HEK293T (cell line): ENCODE data around the gene EIF4G3.

ENCODE experiments used
- CTCF ChIA-PET: fragments of 350-600 bp; formaldehyde crosslinking; extraction: SDS; loops from one replicate; lab custom pipeline; 2021; ENCODE audit warnings: antibody characterized with exemption, inconsistent platforms; lab: Yijun Ruan, JAX
- POLR2A ChIA-PET: fragments of 350-600 bp; formaldehyde crosslinking; extraction: SDS; loops from one replicate; lab custom pipeline; 2020; ENCODE audit warnings: antibody characterized with exemption, inconsistent platforms; lab: Yijun Ruan, JAX
- DNase-seq: peaks from one replicate; pipeline ENCODE4 v3.0.0; 2012; ENCODE audit warnings: mixed read lengths; ENCODE audit errors: extremely low spot score
- ARNT ChIP-seq: fragments of 450-650 bp; IDR thresholded peaks from 2 replicates; pipeline ENCODE4 v1.6.1; 2017; ENCODE audit warnings: mild to moderate bottlenecking
- BHLHE40 ChIP-seq: fragments of 450-650 bp; IDR thresholded peaks from 2 replicates; pipeline ENCODE4 v1.6.1; 2016; ENCODE audit warnings: mild to moderate bottlenecking, moderate library complexity, borderline replicate concordance
- CTBP1 ChIP-seq: fragments of 450-650 bp; IDR thresholded peaks from 2 replicates; pipeline ENCODE4 v1.6.1; 2016; ENCODE audit warnings: borderline replicate concordance
- ELF4 ChIP-seq: fragments of 450-650 bp; IDR thresholded peaks from 2 replicates; pipeline ENCODE4 v1.6.1; 2017; ENCODE audit warnings: antibody characterized with exemption
- FOXA1 ChIP-seq: fragments of 450-650 bp; IDR thresholded peaks from 2 replicates; pipeline ENCODE4 v1.6.1; 2016; ENCODE audit warnings: mild to moderate bottlenecking
- FOXK2 ChIP-seq: fragments of 450-650 bp; IDR thresholded peaks from 2 replicates; pipeline ENCODE4 v1.6.1; 2016; ENCODE audit warnings: mild to moderate bottlenecking
- FOXM1 ChIP-seq: fragments of 450-650 bp; IDR thresholded peaks from 2 replicates; pipeline ENCODE4 v1.6.1; 2017; ENCODE audit warnings: mild to moderate bottlenecking, borderline replicate concordance
- HDGF ChIP-seq: fragments of 450-650 bp; IDR thresholded peaks from 2 replicates; pipeline ENCODE4 v1.6.1; 2017; ENCODE audit warnings: antibody characterized with exemption, borderline replicate concordance
- L3MBTL2 ChIP-seq: fragments of 450-650 bp; conservative IDR thresholded peaks from 2 replicates; pipeline ENCODE4 v1.6.1; 2016; ENCODE audit warnings: mild to moderate bottlenecking
- LEF1 ChIP-seq: fragments of 450-650 bp; IDR thresholded peaks from 2 replicates; pipeline ENCODE4 v1.6.1; 2017; ENCODE audit warnings: mild to moderate bottlenecking, borderline replicate concordance
- NFRKB ChIP-seq: fragments of 450-650 bp; IDR thresholded peaks from 2 replicates; pipeline ENCODE4 v1.6.1; 2016; ENCODE audit warnings: mild to moderate bottlenecking, moderate library complexity
- SP1 ChIP-seq: fragments of 450-650 bp; IDR thresholded peaks from 2 replicates; pipeline ENCODE4 v1.6.1; 2017
- SUZ12 ChIP-seq: fragments of 450-650 bp; IDR thresholded peaks from 2 replicates; pipeline ENCODE4 v1.6.1; 2016; ENCODE audit warnings: mild to moderate bottlenecking
- TARDBP ChIP-seq: fragments of 450-650 bp; IDR thresholded peaks from 2 replicates; pipeline ENCODE4 v1.6.1; 2016
- ZNF384 ChIP-seq: fragments of 450-650 bp; IDR thresholded peaks from 2 replicates; pipeline ENCODE4 v1.6.1; 2016
- TF ChIP-seq, protein P1 (sequence below): fragments of 450-650 bp; IDR thresholded peaks from 2 replicates; pipeline ENCODE4 v1.6.1; 2016

The EIF4G3 gene

DNA sequence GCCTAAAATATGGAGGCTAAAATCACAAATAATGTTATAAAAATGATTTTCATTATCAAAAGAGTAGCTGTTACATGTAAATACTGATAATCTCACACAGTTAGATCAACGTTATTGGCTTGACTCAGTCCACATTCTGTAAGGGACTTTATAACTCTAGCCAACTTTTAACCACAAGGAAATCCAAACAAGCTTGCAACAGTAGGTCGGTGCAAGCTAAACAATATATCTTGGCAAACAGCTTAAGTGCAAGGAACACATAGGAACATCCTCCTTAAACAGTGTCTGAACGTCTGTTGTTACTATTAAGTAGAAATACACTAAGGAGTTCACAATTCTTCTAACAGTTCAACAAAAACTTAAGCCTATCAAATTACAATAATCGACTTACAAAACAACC lies 126.7 kb downstream of the EIF4G3 start:
- ChIA-PET CTCF (no interaction called here), POLR2A (no interaction called here)
- TF ChIP-seq FOXM1, result no peak
- TF ChIP-seq, protein P1, sequence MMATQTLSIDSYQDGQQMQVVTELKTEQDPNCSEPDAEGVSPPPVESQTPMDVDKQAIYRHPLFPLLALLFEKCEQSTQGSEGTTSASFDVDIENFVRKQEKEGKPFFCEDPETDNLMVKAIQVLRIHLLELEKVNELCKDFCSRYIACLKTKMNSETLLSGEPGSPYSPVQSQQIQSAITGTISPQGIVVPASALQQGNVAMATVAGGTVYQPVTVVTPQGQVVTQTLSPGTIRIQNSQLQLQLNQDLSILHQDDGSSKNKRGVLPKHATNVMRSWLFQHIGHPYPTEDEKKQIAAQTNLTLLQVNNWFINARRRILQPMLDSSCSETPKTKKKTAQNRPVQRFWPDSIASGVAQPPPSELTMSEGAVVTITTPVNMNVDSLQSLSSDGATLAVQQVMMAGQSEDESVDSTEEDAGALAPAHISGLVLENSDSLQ, result no peak
- TF ChIP-seq BHLHE40, result no peak
- DNase-seq, result no peak

DNA sequence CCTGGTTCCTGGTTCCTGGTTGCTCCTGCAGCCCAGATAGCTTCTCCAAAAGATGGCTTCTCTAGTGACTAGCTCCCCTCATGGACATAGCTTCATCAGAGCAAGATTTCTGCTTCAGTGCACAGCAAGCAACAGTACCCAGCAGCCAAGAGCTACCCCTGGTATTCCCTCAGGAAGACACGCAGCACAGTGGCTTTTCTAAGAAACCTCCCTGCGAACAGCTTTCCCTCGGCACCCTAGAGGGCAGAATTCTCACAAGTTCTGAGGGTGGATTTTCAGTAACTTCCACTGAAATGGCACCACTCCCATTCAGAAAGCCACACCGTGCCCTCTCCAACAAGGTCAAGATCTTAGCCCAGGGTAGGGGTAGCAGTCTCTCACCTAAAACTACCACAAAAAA lies 128.2 kb downstream of the EIF4G3 start:
- DNase-seq, result no peak
- no peak for TF ChIP-seq CTBP1
- TF ChIP-seq NFRKB, result no peak
- ChIA-PET POLR2A (no interaction called here), CTCF (interaction anchor here (1.2 kb wide), 1 partner anchor 144 kb away, joined by 3 read pairs; no protein-coding TSS in a partner anchor)

DNA sequence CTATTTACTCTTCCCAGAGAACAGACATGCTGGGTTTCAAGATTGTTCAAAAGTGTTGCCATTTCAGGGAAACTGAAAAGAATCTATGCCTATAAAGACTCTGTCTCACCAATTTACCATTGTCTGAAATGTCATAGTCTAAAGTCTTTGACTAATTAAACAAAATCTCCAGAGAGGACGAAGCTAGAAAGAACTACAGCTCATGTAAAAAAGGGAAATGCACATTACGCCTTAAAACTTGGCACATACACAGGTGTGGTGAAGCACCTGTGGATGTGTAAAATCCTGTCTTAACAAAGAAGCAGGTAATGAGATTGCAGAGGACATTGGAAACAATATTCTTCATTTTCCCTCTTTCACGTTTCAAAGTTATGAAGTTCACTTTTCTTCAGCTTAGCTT lies 130.6 kb downstream of the EIF4G3 start:
- TF ChIP-seq L3MBTL2, result no peak
- no peak for TF ChIP-seq BHLHE40
- TF ChIP-seq LEF1, result no peak
- TF ChIP-seq ZNF384, result no peak
- no peak for TF ChIP-seq CTBP1
- no peak for TF ChIP-seq HDGF
- no peak for TF ChIP-seq ELF4
- TF ChIP-seq, protein P1, result no peak
- POLR2A ChIA-PET, result no interaction called here
- DNase-seq, result no peak
- CTCF ChIA-PET, result no interaction called here

DNA sequence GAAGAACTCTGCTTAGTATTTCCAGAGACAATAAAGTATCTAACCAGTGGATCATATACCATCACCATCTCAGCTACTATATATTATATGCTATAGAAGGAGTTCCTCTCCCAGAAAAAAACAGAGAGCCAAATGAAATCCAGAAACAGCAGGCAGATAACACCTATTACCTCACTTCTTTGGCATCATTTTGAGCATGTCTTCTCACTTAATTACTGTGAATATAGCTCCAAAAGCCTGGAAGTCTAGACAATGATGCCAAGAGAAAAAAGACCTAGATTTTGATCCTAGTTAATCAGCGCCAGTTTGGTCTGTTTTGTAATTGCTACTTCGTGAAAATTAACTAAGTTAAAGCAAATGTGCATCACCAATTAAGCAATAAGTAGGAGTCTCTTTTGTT lies 131.3 kb downstream of the EIF4G3 start:
- no peak for DNase-seq
- TF ChIP-seq L3MBTL2 (no peak), HDGF (no peak), SP1 (no peak), FOXM1 (no peak), SUZ12 (no peak), ARNT (no peak)
- POLR2A ChIA-PET, result no interaction called here
- CTCF ChIA-PET, result no interaction called here

DNA sequence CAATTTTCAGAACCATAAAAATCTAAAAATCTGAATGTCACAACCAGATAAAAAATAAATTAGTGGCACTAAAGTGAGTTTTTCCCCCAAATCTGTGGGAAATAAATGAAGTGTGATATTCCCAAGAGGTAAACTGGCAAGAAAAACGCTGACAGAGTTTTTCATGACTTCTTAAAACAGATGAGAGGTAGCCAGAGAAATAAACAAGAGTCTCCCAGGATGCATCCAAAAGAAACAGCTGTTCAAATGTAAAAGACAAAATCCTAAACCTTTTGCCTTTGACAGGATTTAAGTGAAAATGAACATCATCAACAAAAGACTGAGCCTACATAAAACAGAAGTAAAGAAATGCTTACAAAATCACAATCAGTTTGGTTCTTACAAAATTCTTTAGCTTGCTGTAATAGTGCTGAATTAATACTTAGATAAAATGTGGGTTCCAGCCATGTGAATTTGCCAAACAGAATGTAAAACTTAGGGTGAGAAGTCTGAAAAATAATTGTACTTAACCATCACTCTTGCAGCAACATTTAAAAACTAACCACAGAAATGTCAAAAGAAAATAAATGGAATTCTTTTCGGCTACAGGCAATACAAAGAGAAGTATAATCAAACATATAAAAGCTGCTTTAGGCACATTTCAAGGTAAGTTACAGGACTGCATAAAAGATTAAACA lies 133.6 kb downstream of the EIF4G3 start:
- ChIA-PET CTCF (interaction anchor here (0.7 kb wide), 1 partner anchor 17 kb away, joined by 10 read pairs; no protein-coding TSS in a partner anchor), POLR2A (no interaction called here)
- TF ChIP-seq, protein P1, result no peak
- TF ChIP-seq BHLHE40 (no peak), L3MBTL2 (no peak), NFRKB (no peak), ARNT (no peak), FOXA1 (no peak), ELF4 (no peak), LEF1 (no peak), FOXM1 (no peak), FOXK2 (no peak), HDGF (no peak), ZNF384 (no peak), SUZ12 (no peak)

DNA sequence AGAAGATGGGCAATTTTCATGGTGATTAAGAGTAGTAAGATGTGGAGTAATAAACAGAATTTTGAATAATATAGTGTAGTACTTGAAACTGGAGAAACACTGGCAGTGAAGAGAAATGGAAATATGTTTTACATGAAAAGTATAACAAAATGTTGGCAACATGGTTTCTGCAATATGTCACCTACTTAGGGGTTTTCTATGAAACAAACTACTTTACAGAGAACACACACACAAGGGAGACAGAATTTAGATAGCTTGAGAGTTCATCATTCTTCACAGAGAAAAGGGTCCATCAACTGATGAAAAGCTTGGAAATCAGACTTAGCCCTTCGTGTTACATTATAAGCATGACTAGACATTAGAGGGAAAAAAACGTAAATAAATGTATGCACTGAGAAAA lies 135.2 kb downstream of the EIF4G3 start:
- TF ChIP-seq L3MBTL2 (no peak), SP1 (no peak), FOXA1 (no peak), ARNT (no peak), NFRKB (no peak), HDGF (no peak), FOXM1 (no peak), ELF4 (no peak), LEF1 (no peak), FOXK2 (no peak), SUZ12 (no peak), TARDBP (no peak)
- ChIA-PET CTCF (no interaction called here), POLR2A (no interaction called here)
- no peak for DNase-seq

More for the DNA sequence above, 133.6 kb downstream of the EIF4G3 start:
- DNase-seq, result no peak

DNA sequence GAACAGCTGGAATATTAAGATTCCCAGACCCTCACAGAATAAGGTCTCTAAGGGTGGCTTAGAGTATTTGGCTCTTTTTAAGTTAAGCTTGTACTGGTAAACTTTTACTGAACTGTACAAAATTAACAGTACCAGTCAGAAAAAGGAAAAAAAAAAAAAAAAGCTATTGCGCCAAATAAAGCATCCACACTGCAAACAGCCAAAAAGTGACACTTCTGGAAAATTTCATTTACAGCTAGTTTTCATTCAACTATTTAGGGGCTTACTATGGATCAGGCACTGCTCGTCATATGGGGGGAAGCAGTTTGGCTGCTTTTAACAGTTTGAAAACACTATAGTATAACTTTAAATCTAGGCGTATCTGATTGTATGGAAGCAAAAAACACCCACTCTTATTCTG lies 139.6 kb downstream of the EIF4G3 start:
- no peak for DNase-seq
- ChIA-PET POLR2A (interaction anchor here (0.7 to 1.1 kb wide), 2 partner anchors 20 to 251 kb away, joined by 3 to 4 read pairs; no protein-coding TSS in a partner anchor), CTCF (no interaction called here)
- no peak for TF ChIP-seq TARDBP
- no peak for TF ChIP-seq FOXK2
- TF ChIP-seq ARNT, result no peak
- TF ChIP-seq FOXM1, result no peak
- TF ChIP-seq LEF1, result no peak
- TF ChIP-seq HDGF, result no peak
- TF ChIP-seq SUZ12, result no peak
- no peak for TF ChIP-seq BHLHE40
- TF ChIP-seq FOXA1, result no peak
- no peak for TF ChIP-seq ZNF384
- TF ChIP-seq L3MBTL2, result no peak
- TF ChIP-seq, protein P1, result no peak
- no peak for TF ChIP-seq NFRKB
- no peak for TF ChIP-seq SP1
- TF ChIP-seq ELF4, result no peak
- TF ChIP-seq CTBP1, result no peak
